Activated T-cell treated with anti-CD3 and anti-CD28 coated beads for 4 hours (primary cell): ENCODE data around the gene PINK1.
A peak's percentile ranks its signal among the peaks of the same experiment; 100 is the strongest.

Experiments used
- DNase-seq: peaks from one replicate; pipeline ENCODE4 v3.0.0-alpha.2; 2020

PINK1 gene

DNA sequence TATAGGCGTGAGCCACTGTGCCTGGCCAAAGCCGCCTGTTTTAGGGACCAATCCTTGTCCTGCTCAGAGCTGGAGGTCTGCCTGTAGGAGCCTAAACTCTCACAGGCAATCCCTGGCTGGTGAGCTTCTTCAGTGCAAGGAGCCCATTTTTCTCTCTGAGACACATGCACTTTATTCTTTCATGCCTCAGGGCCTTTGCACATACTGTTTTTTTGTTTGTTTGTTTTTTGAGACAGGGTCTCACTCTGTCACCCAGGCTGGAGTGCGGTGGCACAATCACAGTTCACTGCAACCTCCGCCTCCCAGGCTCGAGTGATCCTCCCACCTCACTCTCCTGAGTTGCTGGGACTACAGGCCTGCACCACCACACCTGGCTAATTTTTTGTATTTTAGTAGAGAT lies 21.6 kb upstream of the PINK1 start:
- DNase-seq: no peak

DNA sequence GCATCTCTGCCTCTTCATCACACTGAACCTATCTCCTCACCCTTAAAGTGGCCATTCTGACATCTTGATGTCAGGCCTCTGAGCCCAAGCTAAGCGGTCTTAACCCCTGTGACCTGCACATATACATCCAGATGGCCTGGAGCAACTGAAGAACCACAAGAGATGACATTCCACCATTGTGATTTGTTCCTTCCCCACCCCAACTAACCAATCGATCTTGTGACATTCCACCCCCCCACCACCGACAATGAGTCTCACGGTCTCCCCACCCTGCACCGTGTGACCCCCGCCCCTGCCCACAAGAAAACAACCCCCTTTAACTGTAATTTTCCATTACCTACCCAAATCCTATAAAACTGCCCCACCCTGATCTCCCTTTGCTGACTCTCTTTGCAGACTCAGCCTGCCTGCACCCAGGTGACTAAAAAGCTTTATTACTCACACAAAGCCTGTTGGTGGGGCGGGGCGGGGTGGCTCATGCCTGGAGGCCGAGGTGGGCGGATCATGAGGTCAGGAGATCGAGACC lies 21.0 kb upstream of the PINK1 start:
- no peak for DNase-seq

DNA sequence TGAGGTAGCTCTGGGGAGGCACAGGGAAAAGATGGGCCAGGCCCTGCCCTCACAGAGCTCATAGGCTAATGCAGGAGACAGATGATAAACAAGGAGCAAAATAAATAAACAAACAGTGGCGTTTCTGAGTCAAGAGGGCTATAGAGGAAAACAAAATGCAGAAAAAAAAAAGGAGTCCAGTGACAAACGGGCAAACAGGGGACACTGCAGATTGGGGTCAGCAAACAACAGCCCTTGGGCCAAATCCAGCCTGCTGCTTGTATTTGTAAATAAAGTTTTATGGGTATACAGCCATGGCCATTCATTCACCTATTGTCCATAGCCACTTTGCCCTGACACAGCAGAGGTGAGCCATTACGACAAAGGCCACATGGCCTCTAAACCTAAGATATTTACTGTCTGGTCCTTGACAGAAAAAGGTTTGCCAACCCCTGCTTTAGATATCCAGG lies 19.1 kb upstream of the PINK1 start:
- no peak for DNase-seq

DNA sequence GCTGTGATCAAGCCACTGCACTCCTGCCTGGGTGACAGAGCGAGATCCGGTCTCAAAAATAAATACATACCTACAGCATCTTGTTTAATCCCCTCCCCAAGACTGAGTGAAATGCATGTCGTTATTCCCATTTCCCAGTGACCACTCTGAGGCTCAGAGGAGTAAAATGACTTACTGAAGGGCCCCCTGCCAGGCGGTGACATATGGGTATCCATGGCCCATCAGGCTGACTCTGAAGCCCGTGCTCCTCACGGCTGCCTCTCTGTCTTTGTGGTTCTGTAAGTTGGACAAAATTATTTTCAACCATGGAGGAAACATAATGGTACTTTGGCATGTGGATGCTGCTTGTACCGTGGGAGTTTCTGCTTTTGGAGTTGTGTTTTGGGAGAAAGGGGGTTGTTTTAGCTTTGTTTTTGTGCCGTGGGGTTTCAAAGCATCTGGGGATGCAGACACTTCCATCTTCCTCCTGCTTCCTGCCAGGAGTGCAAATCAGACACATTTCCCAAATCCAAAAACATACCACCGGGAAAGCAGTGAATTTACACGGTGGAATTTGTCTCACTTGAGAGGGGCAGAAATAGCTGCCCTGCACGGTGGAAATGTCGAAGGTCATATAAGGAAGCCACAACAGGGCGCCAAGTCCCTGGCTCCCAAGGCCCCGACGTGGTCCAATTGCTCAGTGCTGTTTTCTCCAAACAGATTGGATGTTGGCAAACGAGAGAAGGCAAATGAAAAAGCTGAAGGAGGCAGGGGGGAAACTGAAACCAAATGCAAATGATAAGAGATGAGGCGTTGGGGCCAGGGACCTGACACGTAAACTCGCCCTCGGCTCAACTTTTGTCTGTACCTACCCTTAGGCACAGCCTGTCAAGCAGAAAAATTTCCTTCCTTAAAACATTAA lies 17.1 kb upstream of the PINK1 start:
- DNase-seq: no peak

DNA sequence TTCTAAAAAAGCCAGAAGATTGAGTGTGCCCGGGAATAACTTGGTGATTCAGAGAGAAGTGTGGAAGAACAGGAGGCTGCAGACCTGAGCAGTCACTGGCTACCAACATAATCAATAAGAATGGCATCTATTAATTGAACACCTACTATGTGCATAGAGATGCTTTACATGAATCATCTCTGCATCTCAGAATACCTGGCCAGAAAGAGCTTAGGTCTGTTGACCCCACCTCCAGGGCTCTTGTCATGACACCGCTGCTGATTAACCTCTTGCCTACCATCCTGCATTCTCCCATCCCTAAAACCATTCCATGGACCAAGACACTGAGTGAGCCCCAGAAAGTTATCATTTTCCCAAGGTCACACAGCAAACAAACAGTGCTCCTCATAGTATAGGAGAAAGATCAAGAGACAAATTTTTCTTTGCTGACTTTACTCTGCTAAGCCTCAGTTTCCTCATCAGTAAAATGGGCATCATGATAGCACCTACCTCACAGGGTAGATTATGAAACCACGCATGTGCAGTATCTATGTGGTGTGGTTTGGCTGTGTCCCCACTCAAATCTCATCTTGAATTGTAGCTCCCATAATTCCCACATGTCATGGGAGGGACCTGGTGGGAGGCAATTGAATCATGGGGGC lies 16.3 kb upstream of the PINK1 start:
- no peak for DNase-seq

DNA sequence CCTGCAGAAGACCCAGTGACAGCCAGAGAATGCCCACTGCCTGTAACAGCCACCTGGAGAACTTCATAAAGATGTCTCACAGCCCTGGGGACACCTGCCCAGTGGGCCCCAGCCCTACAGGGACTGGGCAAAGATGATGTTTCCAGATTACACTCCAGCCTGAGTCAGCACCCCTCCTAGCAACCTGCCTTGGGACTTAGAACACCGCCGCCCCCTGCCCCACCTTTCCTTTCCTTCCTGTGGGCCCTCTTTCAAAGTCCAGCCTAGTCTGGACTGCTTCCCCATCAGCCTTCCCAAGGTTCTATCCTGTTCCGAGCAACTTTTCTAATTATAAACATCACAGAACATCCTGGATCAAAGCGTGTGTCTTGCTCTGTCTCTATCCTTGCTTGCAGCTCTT lies 14.7 kb upstream of the PINK1 start:
- DNase-seq: no peak

DNA sequence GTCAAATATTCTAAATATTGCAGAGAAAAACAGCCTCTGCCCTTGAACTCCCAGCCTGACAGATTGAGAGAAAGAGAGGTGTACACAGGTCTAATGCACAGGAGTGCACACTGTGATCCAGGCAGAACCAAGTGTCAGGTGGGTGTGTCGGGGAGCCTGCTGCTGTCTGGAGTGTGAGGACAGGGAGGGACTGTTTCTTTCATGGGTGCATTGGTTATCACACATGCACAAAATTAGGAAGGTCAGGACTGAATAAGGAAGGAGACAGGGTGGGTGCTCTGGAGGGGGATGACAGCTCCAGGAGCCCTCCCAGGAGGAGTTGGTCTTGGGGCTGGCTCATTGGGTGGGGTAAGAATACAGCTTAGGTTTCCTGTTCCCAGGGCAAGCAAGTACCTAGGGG lies 13.3 kb upstream of the PINK1 start:
- no peak for DNase-seq

DNA sequence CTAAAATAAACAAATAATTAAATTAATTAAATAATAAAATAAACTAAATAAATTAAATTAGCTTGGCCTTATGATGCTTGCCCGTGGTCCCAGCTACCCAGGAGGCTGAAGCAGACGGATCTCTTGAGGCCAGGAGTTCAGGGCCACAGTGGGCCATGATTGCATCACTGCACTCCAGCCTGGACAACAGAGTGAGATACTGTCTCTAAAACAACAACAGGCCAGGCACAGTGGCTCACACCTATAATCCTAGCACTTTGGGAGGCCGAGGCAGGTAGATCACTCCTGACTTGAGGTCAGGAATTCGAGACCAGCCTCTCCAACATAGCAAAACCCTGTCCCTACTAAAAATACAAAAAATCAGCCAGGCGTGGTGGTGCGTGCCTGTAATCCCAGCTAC lies 12.2 kb upstream of the PINK1 start:
- DNase-seq: no peak

DNA sequence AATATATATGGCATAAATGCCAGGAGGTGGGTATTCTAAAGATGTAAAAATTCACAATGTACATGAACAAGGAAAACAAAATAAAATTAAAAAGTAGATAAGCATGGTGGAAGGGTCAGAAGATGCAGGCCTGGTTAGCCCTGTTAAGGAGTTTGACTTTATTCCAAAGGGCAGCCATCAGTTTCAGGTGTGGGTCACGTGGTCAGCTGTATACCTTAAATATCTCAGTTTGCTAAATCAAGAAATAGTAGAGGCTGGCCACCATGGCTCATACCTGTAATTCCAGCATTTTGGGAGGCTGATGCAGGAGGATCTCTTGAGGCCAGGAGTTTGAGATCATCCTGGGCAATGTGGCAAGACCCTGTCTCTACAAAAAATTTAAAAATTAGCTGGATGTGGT lies 8.5 kb upstream of the PINK1 start:
- DNase-seq: no peak

DNA sequence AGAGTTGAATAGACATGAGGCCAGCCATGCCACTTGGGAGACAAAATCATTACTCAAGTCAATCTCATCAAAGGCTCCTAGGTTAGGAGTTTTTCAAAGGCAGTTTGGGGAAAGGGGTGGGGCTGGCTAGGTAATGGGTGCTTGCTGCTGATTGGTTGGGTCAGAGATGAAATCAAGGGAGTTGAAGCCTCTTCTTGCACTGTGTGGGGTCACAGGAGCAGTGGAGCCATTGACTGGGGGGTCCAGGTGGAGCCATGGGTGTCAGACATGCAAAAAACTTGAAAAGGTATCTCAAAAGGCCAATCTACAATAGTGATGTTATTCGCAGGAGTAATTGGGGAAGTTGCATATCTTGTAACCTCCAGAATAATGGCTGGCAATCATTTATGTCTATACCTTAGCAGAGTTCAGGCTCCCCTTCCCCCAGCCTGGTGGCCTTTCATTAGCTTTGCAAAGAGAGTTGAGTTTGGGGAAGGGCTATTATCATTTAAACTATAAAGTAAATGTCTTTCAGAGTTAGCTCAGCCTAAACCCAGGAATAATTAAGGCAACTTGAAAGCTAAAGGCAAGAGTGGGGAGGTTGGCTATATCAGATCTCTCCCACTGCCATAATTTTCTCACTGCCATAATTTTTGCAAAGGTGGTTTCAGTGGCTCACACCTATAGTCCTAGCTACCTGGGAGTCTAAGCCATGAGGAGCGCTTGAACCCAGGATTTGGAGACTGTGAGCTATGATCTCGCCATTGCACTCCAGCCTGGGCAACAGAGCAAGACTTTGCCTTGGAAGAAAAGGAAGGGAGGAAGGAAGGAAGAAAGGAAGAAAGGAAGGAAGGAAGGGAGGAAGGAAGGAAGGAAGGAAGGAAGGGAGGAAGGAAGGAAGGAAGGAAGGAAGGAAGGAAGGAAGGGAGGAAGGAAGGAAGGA lies 7.8 kb upstream of the PINK1 start:
- DNase-seq: no peak

DNA sequence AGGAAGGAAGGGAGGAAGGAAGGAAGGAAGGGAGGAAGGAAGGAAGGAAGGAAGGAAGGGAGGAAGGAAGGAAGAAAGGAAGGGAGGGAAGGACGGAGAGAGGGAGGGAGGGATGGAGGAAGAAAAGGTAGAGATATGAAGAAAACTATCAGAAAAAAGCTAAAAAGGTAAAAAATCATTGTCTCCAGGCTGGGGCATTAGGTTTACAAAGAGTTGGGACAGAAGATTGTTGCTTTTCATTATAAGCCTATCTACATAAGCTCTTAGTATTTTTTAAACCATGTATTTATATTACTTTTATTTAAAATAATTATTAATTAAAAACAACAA lies 7.2 kb upstream of the PINK1 start:
- no peak for DNase-seq

DNA sequence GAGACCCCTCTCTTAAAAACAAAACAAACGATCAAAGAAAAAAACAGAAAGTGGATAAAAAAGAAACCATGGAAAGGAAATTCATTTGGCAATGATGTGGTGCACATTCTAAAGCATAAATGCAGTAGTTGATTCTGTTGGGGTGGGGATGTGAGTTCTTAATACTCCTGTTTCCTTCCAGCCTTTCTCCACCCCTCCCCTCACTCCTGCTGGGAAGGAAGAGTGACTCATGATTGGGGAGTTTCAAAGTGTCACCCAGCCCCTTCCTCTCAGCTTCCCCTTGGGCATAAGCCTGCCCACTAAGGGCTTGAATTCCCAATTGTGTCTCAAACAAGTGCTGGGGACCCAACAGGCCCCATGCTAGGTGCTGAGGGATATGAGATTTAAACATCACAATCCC lies 6.7 kb upstream of the PINK1 start:
- no peak for DNase-seq

DNA sequence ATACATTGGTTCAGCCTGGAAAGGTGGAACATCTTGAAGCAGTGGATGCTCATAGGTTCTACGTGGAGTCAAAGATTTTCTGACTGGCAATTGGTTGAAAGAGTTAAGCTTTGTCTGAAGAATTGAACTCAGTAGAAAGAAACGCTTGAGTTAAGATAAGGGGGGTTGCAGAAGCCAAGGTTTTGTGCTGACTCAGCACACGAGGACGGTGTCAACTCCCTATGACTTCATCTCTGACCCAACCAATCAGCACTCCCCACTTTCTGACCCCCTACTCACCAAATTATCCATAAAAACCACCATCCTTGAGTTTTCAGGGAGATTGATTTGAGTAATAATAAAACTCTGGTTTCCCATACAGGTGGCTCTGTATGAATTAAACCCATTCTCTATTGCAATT lies 2.5 kb upstream of the PINK1 start:
- DNase-seq: no peak

DNA sequence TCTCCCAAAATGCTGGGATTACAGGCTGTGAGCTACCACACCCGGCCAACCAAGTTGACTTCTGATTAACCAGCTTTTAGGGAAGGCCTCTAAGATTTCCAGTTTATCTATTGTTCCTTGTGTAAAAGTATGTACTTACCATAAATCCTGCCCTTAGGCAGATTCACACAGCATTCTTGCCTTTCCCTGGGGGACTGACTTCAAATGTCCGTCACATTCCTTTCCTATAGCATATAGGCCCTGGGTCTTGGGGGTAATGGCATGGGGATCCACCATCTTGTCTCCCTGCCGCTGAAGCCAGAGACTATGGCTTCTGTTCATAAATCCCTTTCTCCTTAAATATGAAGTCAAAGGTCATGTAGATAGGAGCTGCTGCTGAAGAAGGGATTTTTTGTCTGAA lies 872 bp upstream of the PINK1 start:
- DNase-seq: no peak

DNA sequence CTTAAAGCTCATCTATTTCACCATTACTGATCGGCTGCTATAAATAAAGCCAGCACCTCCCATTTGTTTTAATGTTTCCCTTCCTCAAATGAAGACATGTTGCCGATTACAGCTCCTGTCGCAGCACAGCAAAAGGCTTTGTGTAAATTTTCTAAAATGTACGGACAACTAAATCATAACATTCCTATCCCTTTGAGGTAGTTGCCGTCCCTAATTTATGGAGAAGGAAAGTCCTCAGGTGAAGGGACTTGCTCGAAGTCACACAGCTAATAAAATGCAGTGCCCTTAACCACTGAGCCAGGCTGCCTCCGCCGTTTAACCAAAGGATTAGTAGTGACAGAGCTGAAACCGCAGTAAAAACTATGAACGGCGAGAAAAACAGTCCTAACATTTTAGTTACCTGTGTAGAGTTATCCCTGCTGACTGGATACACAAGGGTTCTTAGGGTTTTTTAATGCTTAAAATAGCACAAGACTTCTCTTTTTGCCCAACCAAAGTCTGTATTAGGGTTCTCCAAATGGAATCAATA lies 871 bp downstream of the PINK1 start:
- DNase-seq: no peak

DNA sequence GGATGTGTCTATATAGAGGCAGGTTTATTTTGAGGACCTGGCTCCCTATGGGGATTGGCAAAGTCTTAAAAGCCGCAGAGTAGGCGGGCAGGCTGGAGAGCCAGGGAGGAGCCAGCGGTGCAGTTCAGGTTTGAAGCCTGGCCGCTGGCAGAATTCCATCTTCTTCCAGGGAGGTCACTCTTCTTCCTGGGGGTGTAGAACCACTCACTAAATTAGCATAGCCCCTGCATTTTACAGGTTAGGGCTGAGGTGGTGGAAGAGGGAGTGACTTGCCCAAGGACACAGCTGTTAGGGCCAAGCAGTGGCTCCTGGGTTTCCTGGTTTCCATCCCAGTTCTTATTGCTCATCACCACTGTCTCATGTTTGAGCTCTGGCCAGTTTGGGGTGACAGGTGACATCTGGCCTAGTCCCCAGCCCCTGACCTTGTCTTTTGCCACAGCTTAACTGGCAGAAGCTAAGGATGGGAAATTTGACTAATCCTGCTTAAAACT lies 1.4 kb downstream of the PINK1 start:
- no peak for DNase-seq

DNA sequence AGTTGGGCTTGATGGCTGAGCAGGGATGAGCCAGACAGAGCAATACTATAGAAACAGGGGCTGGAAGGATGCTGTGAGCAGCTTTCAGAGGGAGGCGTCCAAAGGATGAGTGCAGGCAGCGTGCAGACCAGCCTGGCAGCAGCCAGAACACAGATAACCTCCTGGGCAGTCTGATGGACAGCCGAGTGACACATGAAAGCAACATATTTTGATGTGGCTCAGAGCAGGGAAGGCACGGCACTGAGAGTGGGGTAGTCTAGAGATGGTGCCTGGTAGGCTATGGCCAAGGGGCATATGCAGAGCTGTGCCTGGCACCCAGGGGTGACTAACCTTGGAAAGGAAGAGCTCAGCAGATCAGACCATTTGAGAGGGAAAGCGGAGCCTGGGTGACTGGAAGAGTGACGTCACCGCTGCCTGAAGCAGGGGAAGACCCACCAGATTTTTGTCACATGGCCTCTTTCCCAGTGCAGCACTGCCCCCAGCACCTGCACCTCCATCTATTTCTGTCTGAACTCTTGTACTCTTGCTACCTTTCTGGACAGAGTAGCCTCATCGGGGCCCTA lies 3.6 kb downstream of the PINK1 start:
- no peak for DNase-seq

DNA sequence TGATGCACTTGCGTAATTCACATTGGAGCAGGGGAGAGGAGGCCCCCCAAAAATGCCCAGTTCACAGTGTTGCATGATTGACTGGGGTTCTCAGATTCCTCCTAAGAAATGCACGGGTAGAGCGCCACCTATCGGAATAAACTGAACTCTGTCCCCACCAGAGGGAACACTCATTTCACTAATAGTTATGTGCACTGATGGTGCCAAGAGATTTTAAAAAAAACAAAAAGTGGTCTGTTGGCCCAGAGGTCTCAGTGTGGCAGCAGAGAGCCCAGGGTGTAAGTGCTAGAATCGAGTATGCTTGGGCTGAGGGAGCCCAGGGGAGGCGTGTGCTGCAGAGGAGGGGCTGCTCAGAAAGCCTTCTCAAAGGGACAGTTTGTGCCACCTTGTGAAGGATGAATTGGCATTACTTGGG lies 6.9 kb downstream of the PINK1 start:
- DNase-seq: peak; percentile 48

DNA sequence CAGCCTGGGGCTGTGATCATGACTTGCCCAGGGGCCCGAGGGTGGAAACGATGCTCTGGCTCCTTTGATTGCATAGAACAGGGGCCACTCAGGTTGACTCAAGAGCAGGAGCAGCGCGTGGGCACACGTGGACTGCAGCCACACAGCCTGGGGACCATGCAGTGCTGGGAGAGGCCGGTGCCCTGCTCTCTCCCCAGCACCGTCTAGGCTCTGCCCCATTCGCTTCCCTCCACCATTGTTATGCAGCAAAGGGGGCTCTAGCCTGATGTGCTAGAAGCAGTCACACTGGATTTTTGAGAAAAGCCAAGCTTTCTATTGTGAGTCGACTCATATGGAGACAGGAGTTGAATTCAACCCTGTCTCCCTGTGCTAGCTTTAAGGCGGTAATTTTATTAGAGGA lies 8.7 kb downstream of the PINK1 start:
- DNase-seq: no peak

DNA sequence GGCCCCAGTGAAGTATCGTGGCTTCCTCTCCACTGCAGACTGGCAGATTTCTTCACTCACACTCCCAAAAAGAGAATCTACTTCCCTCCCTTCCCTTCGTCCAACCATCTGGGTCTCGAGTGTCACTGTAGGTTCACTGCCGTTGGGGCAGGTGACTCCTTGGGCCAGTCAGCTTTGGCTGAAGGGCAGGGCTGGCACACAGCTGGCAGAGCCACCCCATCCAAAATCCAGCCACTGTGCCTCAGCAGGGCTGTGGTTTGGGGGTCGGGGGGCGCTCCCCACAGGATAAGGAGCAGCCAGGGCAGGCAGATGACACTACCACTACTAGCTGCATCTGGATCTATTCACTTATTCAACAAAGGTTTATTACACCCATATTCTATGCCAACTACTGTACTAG lies 9.8 kb downstream of the PINK1 start:
- DNase-seq: no peak

DNA sequence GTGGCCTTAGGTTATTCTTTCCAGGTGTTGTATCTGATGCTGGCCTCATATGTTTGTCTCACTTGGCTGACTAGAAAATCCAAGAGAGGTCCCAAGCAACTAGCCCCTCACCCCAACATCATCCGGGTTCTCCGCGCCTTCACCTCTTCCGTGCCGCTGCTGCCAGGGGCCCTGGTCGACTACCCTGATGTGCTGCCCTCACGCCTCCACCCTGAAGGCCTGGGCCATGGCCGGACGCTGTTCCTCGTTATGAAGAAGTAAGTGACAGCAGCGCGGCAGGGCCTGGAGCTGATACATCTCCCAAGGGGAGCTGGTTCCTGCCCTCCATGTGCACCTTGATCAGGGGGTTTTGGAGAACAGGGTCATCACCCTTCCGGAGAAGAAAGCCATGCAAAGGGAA lies 11.2 kb downstream of the PINK1 start:
- no peak for DNase-seq

DNA sequence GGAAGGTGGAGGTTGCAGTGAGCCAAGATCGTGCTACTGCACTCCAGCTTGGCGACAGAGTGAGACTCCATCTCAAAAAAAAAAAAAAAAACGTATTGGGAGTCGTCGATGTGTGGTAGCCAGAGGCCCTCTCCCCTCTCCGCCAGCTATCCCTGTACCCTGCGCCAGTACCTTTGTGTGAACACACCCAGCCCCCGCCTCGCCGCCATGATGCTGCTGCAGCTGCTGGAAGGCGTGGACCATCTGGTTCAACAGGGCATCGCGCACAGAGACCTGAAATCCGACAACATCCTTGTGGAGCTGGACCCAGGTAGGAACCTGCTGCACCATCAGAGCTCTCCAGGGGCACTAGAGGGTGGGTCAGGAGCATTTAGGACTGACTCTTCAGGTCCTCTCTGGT lies 12.2 kb downstream of the PINK1 start:
- no peak for DNase-seq

DNA sequence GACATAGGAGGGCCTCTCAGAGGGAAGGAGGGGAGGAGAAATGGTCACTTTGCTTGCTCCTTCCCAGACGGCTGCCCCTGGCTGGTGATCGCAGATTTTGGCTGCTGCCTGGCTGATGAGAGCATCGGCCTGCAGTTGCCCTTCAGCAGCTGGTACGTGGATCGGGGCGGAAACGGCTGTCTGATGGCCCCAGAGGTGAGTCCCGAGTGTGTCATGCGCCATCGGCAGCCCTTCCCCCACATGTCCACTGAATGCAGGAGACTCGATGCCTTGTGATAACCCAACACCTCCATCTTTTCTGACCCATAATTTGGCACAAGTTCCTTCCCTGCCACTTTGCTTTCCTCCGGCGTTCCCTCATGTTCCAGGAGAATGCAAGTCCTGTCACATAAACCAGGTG lies 15.2 kb downstream of the PINK1 start:
- no peak for DNase-seq
